ENCODE results near the gene ZNF217.
"Not testable (repeated sequence)": the region's sequence is repeated elsewhere in the genome, so short reads cannot be mapped to it uniquely, and the experiment has no call there.

GRCh38 chr20:53618490-53619000, 24.9 kb upstream of the ZNF217 start:
- TF ChIP-seq, protein P1, sequence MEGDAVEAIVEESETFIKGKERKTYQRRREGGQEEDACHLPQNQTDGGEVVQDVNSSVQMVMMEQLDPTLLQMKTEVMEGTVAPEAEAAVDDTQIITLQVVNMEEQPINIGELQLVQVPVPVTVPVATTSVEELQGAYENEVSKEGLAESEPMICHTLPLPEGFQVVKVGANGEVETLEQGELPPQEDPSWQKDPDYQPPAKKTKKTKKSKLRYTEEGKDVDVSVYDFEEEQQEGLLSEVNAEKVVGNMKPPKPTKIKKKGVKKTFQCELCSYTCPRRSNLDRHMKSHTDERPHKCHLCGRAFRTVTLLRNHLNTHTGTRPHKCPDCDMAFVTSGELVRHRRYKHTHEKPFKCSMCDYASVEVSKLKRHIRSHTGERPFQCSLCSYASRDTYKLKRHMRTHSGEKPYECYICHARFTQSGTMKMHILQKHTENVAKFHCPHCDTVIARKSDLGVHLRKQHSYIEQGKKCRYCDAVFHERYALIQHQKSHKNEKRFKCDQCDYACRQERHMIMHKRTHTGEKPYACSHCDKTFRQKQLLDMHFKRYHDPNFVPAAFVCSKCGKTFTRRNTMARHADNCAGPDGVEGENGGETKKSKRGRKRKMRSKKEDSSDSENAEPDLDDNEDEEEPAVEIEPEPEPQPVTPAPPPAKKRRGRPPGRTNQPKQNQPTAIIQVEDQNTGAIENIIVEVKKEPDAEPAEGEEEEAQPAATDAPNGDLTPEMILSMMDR (IDR thresholded peaks at IDR 0.05), result not testable (repeated sequence)
- TF ChIP-seq POLR2AphosphoS5 (IDR thresholded peaks at IDR 0.05; ENCODE audit: insufficient read depth in 1 of 2, low read depth in 1 of 2), result not testable (repeated sequence)

Data from vagina (tissue), 2 donors.